ENCODE results near the gene HCFC1.

The HCFC1 gene

GRCh38 chrX:153938226-153938786 is 33.3 kb downstream of the HCFC1 start:
- H3F3A ChIP-seq (ENCODE audit: insufficient read depth, low read length) = no peaks in the 10 kb centered on the region

GRCh38 chrX:153937056-153937455 is 34.6 kb downstream of the HCFC1 start:
- Histone ChIP-seq H3K4me3 (ENCODE audit: low read length) (no peak overlapping the region), H3K36me3 (replicated peaks; ENCODE audit: insufficient read depth, low read length) (no peaks in the 10 kb centered on the region), H4K20me1 (ENCODE audit: insufficient read depth, low read length) (no peaks in the 10 kb centered on the region), H3K79me2 (ENCODE audit: low read length) (peaks cover 25% of the 10 kb centered on the region), H3K9me2 (replicated peaks; ENCODE audit: insufficient read depth, low read length) (no peaks in the 10 kb centered on the region), H3K27ac (ENCODE audit: low read length) (no peak overlapping the region), H3K4me1 (ENCODE audit: low read length) (no peaks in the 10 kb centered on the region), H3K27me3 (replicated peaks; ENCODE audit: insufficient read depth, low read length) (no peaks in the 10 kb centered on the region), H3F3A (ENCODE audit: insufficient read depth, low read length) (no peaks in the 10 kb centered on the region), H3K9me3 (replicated peaks; ENCODE audit: insufficient read depth, low read length) (no peaks in the 10 kb centered on the region), H3K9ac (ENCODE audit: low read length) (no peak overlapping the region), H3K4me2 (ENCODE audit: low read depth, low read length) (no peak overlapping the region), H2AFZ (ENCODE audit: low read length) (no peak overlapping the region)
- no peak for DNase-seq
- TF ChIP-seq CTCF (IDR thresholded peaks at IDR 0.05; ENCODE audit: low read length) (no peak), EZH2 (optimal IDR thresholded peaks at IDR 0.05; ENCODE audit: low read depth, low read length) (no peak), EZH2phosphoT487 (IDR thresholded peaks at IDR 0.05; ENCODE audit: low read length) (no peak)

More at GRCh38 chrX:153938226-153938786, 33.3 kb downstream of the HCFC1 start:
- no peak overlapping the region for H3K9ac ChIP-seq (ENCODE audit: low read length)
- no peak overlapping the region for H2AFZ ChIP-seq (ENCODE audit: low read length)
- no peak overlapping the region for H3K27ac ChIP-seq (ENCODE audit: low read length)
- no peaks in the 10 kb centered on the region for H3K9me3 ChIP-seq (replicated peaks; ENCODE audit: insufficient read depth, low read length)
- H3K9me2 ChIP-seq (replicated peaks; ENCODE audit: insufficient read depth, low read length) = no peaks in the 10 kb centered on the region
- no peak overlapping the region for H3K4me2 ChIP-seq (ENCODE audit: low read depth, low read length)
- H3K36me3 ChIP-seq (replicated peaks; ENCODE audit: insufficient read depth, low read length) = no peaks in the 10 kb centered on the region
- H3K27me3 ChIP-seq (replicated peaks; ENCODE audit: insufficient read depth, low read length) = no peaks in the 10 kb centered on the region
- no peak for TF ChIP-seq EZH2phosphoT487 (IDR thresholded peaks at IDR 0.05; ENCODE audit: low read length)
- no peak for TF ChIP-seq CTCF (IDR thresholded peaks at IDR 0.05; ENCODE audit: low read length)
- TF ChIP-seq EZH2 (optimal IDR thresholded peaks at IDR 0.05; ENCODE audit: low read depth, low read length) = no peak
- H3K4me3 ChIP-seq (ENCODE audit: low read length) = no peak overlapping the region
- no peak for DNase-seq
- H3K4me1 ChIP-seq (ENCODE audit: low read length) = no peaks in the 10 kb centered on the region
- no peaks in the 10 kb centered on the region for H4K20me1 ChIP-seq (ENCODE audit: insufficient read depth, low read length)
- H3K79me2 ChIP-seq (ENCODE audit: low read length) = peaks cover 12% of the 10 kb centered on the region

- peak overlapping the region; percentile 25; the same call in 1 of the 2 replicates for H3K4me3 ChIP-seq (ENCODE audit: low read length)
- H3K27ac ChIP-seq (ENCODE audit: low read length) = no peak overlapping the region
Measured at GRCh38 chrX:153935326-153935851, 36.2 kb downstream of the HCFC1 start.

GRCh38 chrX:153934762-153935325 is 36.8 kb downstream of the HCFC1 start, which contains the start of gene NAA10:
NAA10 (minus strand) TSS chrX:153935037; CDS start chrX:153934904, 133 bp downstream.
- Histone ChIP-seq H3K27me3 (replicated peaks; ENCODE audit: insufficient read depth, low read length) (no peaks in the 10 kb centered on the region), H2AFZ (ENCODE audit: low read length) (no peak within 1 kb of the TSS), H3K9ac (ENCODE audit: low read length) (peak within 1 kb of the TSS; percentile 72)

More at GRCh38 chrX:153935326-153935851, 36.2 kb downstream of the HCFC1 start:
- H3K9ac ChIP-seq (ENCODE audit: low read length) = peak overlapping the region; percentile 29; the same call in 1 of the 2 replicates
- H3K36me3 ChIP-seq (replicated peaks; ENCODE audit: insufficient read depth, low read length) = no peaks in the 10 kb centered on the region
- H3K79me2 ChIP-seq (ENCODE audit: low read length) = peaks cover 40% of the 10 kb centered on the region
- H3K9me3 ChIP-seq (replicated peaks; ENCODE audit: insufficient read depth, low read length) = no peaks in the 10 kb centered on the region
- no peak for DNase-seq
- no peak for TF ChIP-seq EZH2 (optimal IDR thresholded peaks at IDR 0.05; ENCODE audit: low read depth, low read length)
- no peak overlapping the region for H2AFZ ChIP-seq (ENCODE audit: low read length)
- no peaks in the 10 kb centered on the region for H3F3A ChIP-seq (ENCODE audit: insufficient read depth, low read length)
- H3K27me3 ChIP-seq (replicated peaks; ENCODE audit: insufficient read depth, low read length) = no peaks in the 10 kb centered on the region
- H4K20me1 ChIP-seq (ENCODE audit: insufficient read depth, low read length) = no peaks in the 10 kb centered on the region
- H3K4me1 ChIP-seq (ENCODE audit: low read length) = no peaks in the 10 kb centered on the region
- no peaks in the 10 kb centered on the region for H3K9me2 ChIP-seq (replicated peaks; ENCODE audit: insufficient read depth, low read length)
- H3K4me2 ChIP-seq (ENCODE audit: low read depth, low read length) = peak overlapping the region; percentile 57; the same call in 1 of the 2 replicates

More at GRCh38 chrX:153934762-153935325, 36.8 kb downstream of the HCFC1 start, which contains the start of gene NAA10:
- H3K36me3 ChIP-seq (replicated peaks; ENCODE audit: insufficient read depth, low read length) = no peaks in the 10 kb centered on the region
- H3K4me2 ChIP-seq (ENCODE audit: low read depth, low read length) = peak within 1 kb of the TSS; percentile 72
- peak; percentile 83 for DNase-seq
- no peak within 1 kb of the TSS for H3K27ac ChIP-seq (ENCODE audit: low read length)
- no peaks in the 10 kb centered on the region for H3K4me1 ChIP-seq (ENCODE audit: low read length)
- TF ChIP-seq EZH2phosphoT487 (IDR thresholded peaks at IDR 0.05; ENCODE audit: low read length) (no peak), CTCF (IDR thresholded peaks at IDR 0.05; ENCODE audit: low read length) (no peak), EZH2 (optimal IDR thresholded peaks at IDR 0.05; ENCODE audit: low read depth, low read length) (no peak)
- H3K9me2 ChIP-seq (replicated peaks; ENCODE audit: insufficient read depth, low read length) = no peaks in the 10 kb centered on the region
- H3K9me3 ChIP-seq (replicated peaks; ENCODE audit: insufficient read depth, low read length) = no peaks in the 10 kb centered on the region
- H4K20me1 ChIP-seq (ENCODE audit: insufficient read depth, low read length) = no peaks in the 10 kb centered on the region
- H3F3A ChIP-seq (ENCODE audit: insufficient read depth, low read length) = no peaks in the 10 kb centered on the region
- peaks cover 41% of the 10 kb centered on the region for H3K79me2 ChIP-seq (ENCODE audit: low read length)
- peak within 1 kb of the TSS; percentile 70 for H3K4me3 ChIP-seq (ENCODE audit: low read length)
